WTC11 (cell line): Measurements from ENCODE around the gene ARL5A.

Experiments
- EMX1 ChIP-seq: fragments of 250-450 bp; sonication (Bioruptor Pico); IDR thresholded peaks from 2 replicates; pipeline ENCODE4 v1.8.0; 2021; ENCODE audit warnings: mild to moderate bottlenecking
- FOXJ3 ChIP-seq: sonication (generic); formaldehyde crosslinking; IDR thresholded peaks from 2 replicates; pipeline ENCODE4 v1.9.0; 2021; ENCODE audit warnings: missing genetic modification reagents, mild to moderate bottlenecking, borderline replicate concordance
- FOXK1 ChIP-seq: sonication (generic); formaldehyde crosslinking; IDR thresholded peaks from 2 replicates; pipeline ENCODE4 v1.8.0; 2022; ENCODE audit warnings: mild to moderate bottlenecking, moderate library complexity, missing genetic modification reagents
- GABPB1 ChIP-seq: sonication (generic); formaldehyde crosslinking; IDR thresholded peaks from 2 replicates; pipeline ENCODE4 v1.8.1; 2023; ENCODE audit warnings: mild to moderate bottlenecking, missing genetic modification reagents
- MAX ChIP-seq: sonication (generic); formaldehyde crosslinking; IDR thresholded peaks from 2 replicates; pipeline ENCODE4 v1.8.0; 2022; ENCODE audit warnings: mild to moderate bottlenecking, missing genetic modification reagents
- SP1 ChIP-seq: sonication (generic); formaldehyde crosslinking; conservative IDR thresholded peaks from 2 replicates; pipeline ENCODE4 v1.8.1; 2022; ENCODE audit warnings: missing genetic modification reagents
- TF ChIP-seq, protein P1 (sequence below): fragments of 200-600 bp; IDR thresholded peaks from 2 replicates; pipeline ENCODE4 v1.8.0; 2022; ENCODE audit warnings: antibody characterized with exemption

GRCh38 chr2:151765760-151766410 lies 62.3 kb downstream of the ARL5A start:
- TF ChIP-seq, protein P1, sequence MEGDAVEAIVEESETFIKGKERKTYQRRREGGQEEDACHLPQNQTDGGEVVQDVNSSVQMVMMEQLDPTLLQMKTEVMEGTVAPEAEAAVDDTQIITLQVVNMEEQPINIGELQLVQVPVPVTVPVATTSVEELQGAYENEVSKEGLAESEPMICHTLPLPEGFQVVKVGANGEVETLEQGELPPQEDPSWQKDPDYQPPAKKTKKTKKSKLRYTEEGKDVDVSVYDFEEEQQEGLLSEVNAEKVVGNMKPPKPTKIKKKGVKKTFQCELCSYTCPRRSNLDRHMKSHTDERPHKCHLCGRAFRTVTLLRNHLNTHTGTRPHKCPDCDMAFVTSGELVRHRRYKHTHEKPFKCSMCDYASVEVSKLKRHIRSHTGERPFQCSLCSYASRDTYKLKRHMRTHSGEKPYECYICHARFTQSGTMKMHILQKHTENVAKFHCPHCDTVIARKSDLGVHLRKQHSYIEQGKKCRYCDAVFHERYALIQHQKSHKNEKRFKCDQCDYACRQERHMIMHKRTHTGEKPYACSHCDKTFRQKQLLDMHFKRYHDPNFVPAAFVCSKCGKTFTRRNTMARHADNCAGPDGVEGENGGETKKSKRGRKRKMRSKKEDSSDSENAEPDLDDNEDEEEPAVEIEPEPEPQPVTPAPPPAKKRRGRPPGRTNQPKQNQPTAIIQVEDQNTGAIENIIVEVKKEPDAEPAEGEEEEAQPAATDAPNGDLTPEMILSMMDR: no peak
- no peak for TF ChIP-seq FOXK1 (CRISPR knock-in tag)
- TF ChIP-seq MAX (CRISPR knock-in tag): no peak
- TF ChIP-seq FOXJ3 (CRISPR knock-in tag): no peak
- no peak for TF ChIP-seq EMX1 (CRISPR knock-in tag)
- TF ChIP-seq GABPB1: no peak
- no peak for TF ChIP-seq SP1 (CRISPR knock-in tag)
